NK-92 (cell line): ENCODE results near the gene AIFM3.
"Not testable (repeated sequence)": the region's sequence is repeated elsewhere in the genome, so short reads cannot be mapped to it uniquely, and the experiment has no call there.

Experiments
- DNase-seq: peaks from one replicate; lab custom pipeline; 2025; ENCODE audit not compliant: unreplicated experiment; lab: John Stamatoyannopoulos, UW

Gene AIFM3, protein sequence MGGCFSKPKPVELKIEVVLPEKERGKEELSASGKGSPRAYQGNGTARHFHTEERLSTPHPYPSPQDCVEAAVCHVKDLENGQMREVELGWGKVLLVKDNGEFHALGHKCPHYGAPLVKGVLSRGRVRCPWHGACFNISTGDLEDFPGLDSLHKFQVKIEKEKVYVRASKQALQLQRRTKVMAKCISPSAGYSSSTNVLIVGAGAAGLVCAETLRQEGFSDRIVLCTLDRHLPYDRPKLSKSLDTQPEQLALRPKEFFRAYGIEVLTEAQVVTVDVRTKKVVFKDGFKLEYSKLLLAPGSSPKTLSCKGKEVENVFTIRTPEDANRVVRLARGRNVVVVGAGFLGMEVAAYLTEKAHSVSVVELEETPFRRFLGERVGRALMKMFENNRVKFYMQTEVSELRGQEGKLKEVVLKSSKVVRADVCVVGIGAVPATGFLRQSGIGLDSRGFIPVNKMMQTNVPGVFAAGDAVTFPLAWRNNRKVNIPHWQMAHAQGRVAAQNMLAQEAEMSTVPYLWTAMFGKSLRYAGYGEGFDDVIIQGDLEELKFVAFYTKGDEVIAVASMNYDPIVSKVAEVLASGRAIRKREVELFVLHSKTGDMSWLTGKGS

GRCh38 chr22:20966883-20967696, at the start of gene AIFM3:
TSS of gene AIFM3 (plus strand) at chr22:20967255. CDS start at chr22:20967945, 690 bp downstream.
- no peak for DNase-seq

DNA sequence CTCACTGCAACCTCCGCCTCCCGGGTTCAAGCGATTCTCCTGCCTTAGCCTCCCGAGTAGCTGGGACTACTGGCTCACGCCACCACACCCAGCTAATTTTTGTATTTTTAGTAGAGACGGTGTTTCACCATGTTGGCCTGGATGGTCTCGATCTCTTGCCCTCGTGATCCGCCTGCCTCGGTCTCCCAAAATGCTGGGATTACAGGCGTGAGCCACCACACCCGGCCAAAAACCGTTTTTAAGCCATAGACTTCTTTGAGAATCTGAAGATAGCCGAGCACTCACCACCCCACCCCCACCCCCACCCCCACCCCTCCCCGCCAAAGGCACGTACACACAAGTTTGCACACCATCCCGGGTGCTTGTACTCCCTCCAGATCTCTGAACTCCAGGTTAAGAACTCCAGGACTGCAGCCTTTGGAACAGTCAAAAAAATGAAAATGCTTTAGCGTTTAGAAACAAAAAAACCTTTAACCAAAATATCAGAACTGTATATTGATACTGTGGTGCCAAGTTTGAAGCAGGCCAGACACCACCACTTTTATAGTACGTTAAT, 48.3 kb upstream of the AIFM3 start:
- DNase-seq: no peak

DNA sequence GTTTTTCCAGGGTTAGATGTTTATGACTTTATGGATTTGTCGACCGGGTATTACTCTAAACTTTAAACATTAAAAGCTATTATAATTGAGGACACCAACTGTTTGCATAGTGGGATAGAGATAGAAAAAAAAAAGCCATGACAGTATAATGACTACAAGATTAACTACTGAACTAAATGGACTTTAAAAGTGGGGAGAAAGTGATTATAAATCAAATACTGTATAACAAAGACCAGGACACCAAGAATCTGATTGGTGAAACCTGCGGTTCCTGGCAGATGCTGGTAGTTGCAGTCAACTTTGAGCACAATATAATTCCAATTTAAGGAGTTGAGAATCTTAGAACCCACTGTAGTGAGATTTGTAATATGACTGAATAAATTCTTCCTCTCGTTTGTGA, 47.3 kb upstream of the AIFM3 start:
- DNase-seq: no peak

DNA sequence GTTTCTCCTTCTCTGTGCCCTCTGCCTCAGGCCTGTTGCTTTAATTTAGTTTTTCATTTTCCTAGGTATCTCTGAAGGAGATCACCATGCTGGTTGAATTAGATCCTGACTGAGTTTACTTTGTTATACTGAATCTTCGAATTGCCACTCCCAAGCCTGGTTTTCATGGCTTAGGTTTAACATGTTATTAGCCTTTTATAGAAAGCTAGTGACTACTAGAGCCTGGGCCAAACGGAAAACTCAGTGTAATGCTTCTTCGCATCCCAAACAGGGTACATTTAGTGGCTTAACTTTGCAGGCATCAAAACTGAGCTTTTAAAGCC, 46.2 kb upstream of the AIFM3 start:
- DNase-seq: no peak

DNA sequence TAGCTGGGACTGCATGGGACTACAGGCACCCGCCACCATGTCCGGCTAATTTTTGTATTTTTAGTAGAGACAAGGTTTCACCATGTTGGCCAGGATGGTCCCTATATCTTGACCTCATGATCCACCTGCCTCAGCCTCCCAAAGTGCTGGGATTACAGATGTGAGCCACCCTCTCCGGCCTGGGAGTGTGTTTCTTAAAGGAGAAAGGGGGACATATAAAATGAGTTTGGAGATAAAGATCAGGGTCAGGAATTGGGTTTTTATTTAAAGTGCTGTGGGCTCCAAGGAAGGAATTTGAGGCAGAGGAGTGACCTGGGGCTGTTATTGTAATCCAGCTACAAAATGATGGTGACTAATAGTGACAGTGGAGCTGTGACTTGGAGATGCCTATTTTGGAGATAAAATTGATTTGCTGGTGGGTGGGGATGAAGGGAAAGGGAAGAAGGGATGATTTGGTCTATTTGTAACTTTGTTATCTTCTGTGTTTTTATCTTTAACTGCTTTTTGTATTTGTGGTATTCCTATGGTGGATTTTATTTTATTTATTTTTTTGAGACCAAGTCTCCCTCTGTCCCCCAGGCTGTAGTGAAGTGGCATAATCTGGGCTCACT, 44.8 kb upstream of the AIFM3 start:
- DNase-seq: no peak

DNA sequence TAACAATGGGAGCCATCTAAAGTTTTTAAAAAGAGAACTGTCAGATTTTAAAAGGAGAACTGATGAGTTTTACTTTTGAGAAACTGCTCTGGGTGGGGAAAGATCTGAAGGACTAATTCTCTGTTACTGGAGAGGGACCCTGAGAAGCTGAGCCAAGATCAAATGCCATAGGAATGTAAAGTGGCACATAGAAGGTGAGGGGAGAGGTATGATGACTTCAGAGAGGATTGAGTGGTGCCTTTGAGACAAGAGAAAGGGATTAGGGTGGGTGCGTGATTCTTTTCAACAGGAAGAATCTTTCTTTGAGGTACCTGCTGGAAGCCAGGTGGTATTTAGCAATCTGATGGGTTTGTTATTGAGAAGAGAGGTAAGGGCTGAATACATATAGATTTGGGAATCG, 40.8 kb upstream of the AIFM3 start:
- DNase-seq: no peak

GRCh38 chr22:20927940-20928572, 39.0 kb upstream of the AIFM3 start:
- DNase-seq: no peak

GRCh38 chr22:20928573-20928967, 38.5 kb upstream of the AIFM3 start:
- DNase-seq: no peak

GRCh38 chr22:20930004-20930403, 37.1 kb upstream of the AIFM3 start:
- DNase-seq: no peak

- not testable (repeated sequence) for DNase-seq
Measured at GRCh38 chr22:20930435-20930834, 36.6 kb upstream of the AIFM3 start.

GRCh38 chr22:20931126-20931654, 35.9 kb upstream of the AIFM3 start:
- DNase-seq: no peak

DNA sequence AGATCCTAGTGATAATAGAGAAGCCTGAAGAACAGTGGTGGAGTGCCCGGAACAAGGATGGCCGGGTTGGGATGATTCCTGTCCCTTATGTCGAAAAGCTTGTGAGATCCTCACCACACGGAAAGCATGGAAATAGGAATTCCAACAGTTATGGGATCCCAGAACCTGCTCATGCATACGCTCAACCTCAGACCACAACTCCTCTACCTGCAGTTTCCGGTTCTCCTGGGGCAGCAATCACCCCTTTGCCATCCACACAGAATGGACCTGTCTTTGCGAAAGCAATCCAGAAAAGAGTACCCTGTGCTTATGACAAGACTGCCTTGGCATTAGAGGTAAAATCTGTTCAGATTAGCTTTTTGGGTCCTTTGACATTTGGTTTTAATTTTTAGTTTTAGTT, 33.1 kb upstream of the AIFM3 start:
- no peak for DNase-seq

DNA sequence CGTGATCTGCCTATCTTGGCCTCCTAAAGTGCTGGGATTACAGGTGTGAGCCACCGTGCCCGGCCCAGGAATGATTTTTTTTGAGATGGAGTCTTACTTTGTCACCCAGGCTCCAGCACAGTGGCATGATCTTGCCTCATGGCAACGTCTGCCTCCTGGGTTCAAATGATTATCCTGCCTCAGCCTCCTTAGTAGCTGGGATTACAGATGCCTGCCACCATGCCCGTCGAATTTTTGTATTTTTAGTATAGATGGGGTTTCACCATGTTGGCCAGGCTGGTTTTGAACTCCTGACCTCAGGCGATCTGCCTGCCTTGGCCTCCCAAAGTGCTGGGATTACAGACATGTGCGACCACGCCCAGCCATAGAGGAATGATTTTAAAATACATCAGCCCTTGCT, 32.0 kb upstream of the AIFM3 start:
- not testable (repeated sequence) for DNase-seq

- DNase-seq: not testable (repeated sequence)
Measured at GRCh38 chr22:20935780-20936539, 31.1 kb upstream of the AIFM3 start.

DNA sequence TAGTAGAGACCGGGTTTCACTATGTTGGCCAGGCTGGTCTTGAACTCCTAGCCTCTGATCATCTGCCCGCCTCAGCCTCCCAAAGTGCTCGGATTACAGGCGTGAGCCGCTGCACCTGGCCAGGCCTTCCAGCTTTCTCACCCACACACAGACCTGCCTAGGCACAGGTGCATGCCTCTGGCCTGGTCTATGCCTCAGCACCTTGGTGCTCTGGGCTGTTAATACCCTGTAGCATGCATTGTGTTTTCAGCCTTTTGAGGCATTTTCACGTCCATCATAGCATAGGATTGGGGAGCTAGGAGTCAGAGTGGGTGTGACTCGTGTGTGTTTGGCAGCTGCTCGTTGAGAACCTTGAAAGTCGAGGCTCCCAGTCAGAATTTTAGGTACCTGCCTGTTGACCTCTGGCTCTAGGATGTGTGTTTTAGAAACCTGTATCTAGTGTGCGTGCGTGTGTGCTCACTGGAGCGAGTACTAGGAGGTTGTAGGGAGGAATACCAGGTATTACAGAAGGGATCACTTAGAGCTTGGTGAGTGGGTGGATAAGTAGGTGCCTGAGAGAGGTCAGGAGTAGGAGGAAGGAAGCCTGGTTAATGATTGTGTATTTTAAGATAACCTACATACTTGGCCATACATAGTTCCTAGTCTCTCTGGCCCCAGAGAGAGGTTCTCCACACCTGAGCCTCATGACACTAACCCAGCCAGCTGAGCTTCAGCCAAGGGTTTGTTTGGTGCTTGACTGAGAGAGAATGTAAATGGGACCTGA, 29.8 kb upstream of the AIFM3 start:
- no peak for DNase-seq

- DNase-seq: no peak
Measured at GRCh38 chr22:20937794-20938671, 29.0 kb upstream of the AIFM3 start.

DNA sequence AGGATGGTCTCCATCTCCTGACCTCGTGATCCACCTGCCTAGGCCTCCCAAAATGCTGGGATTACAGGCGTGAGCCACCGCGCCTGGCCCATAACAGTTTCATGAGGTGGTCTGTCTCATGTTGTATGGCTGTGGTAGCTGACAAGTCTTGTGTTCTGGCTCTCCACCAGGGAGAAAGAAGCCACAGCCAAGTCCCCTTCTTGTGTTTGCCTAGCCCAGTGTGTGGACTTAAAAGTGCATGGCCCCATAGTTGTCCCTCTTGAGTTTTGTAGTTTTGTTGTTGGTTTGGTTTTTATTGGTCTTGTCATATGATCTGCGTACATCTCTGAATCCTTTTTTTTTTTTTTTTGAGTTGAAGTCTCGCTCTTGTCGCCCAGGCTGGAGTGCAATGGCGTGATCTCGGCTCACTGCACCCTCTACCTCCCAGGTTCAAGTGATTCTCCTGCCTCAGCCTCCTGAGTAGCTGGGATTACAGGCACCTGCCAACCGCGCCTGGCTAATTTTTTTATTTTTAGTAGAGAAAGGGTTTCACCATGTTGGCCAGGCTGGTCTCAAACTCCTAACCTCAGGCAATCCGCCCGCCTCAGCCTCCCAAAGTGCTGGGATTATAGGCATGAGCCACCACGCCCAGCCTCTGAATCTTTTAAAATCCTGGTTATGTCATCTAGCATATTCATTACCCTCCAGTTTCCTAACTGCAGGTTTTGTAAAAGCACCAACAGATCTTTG, 27.4 kb upstream of the AIFM3 start:
- not testable (repeated sequence) for DNase-seq
